ENCODE data around the gene FCHO2. TPM values are rescaled to one million over a fixed set of nuclear protein-coding genes. Genes with fewer than 3 reads are reported as not detected.
A peak's percentile ranks its signal among the peaks of the same experiment; 100 is the strongest.
"Not testable (repeated sequence)": the region's sequence is repeated elsewhere in the genome, so short reads cannot be mapped to it uniquely, and the experiment has no call there.

The FCHO2 gene
- total RNA-seq, 1 donor from 2014 or later: 27.2 TPM

GRCh38 chr5:72956324-72957140 is 691 bp downstream of the FCHO2 start:
- peak; percentile 82 for DNase-seq

- no peak for DNase-seq
Observed at GRCh38 chr5:72957337-72957736, 1.5 kb downstream of the FCHO2 start.

- DNase-seq: no peak
Observed at GRCh38 chr5:72959257-72959656, 3.4 kb downstream of the FCHO2 start.

GRCh38 chr5:72974481-72974880 is 18.6 kb downstream of the FCHO2 start:
- not testable (repeated sequence) for DNase-seq

GRCh38 chr5:72976810-72977209 is 21.0 kb downstream of the FCHO2 start:
- not testable (repeated sequence) for DNase-seq

GRCh38 chr5:72985719-72986118 is 29.9 kb downstream of the FCHO2 start:
- no peak for DNase-seq

GRCh38 chr5:72988769-72989168 is 32.9 kb downstream of the FCHO2 start:
- DNase-seq: no peak

GRCh38 chr5:72991394-72991793 is 35.6 kb downstream of the FCHO2 start:
- no peak for DNase-seq

GRCh38 chr5:72994578-72994977 is 38.7 kb downstream of the FCHO2 start:
- DNase-seq: no peak

GRCh38 chr5:72996632-72997031 is 40.8 kb downstream of the FCHO2 start:
- no peak for DNase-seq

GRCh38 chr5:72999916-73000315 is 44.1 kb downstream of the FCHO2 start:
- DNase-seq: no peak

- no peak for DNase-seq
Observed at GRCh38 chr5:73005886-73006285, 50.0 kb downstream of the FCHO2 start.

- DNase-seq: no peak
Observed at GRCh38 chr5:73007051-73007450, 51.2 kb downstream of the FCHO2 start.

- no peak for DNase-seq
Observed at GRCh38 chr5:73008831-73009230, 53.0 kb downstream of the FCHO2 start.

- DNase-seq: not testable (repeated sequence)
Observed at GRCh38 chr5:73011612-73012011, 55.8 kb downstream of the FCHO2 start.

GRCh38 chr5:73018892-73019291 is 63.1 kb downstream of the FCHO2 start:
- DNase-seq: no peak

- DNase-seq: no peak
Observed at GRCh38 chr5:73019766-73020165, 63.9 kb downstream of the FCHO2 start.

GRCh38 chr5:73022471-73023169 is 66.8 kb downstream of the FCHO2 start:
- DNase-seq: peak; percentile 20

- not testable (repeated sequence) for DNase-seq
Observed at GRCh38 chr5:73024946-73025544, 69.2 kb downstream of the FCHO2 start.

- no peak for DNase-seq
Observed at GRCh38 chr5:73027361-73027760, 71.5 kb downstream of the FCHO2 start.

GRCh38 chr5:73027816-73028215 is 72.0 kb downstream of the FCHO2 start:
- no peak for DNase-seq

- no peak for DNase-seq
Observed at GRCh38 chr5:73028991-73029595, 73.3 kb downstream of the FCHO2 start.

- DNase-seq: no peak
Observed at GRCh38 chr5:73030531-73030930, 74.7 kb downstream of the FCHO2 start.

Measured in tongue (tissue), 2 donors.